MM.1S (cell line): ENCODE data around the gene SLC35A1.

Experiments used
- DNase-seq: peaks from one replicate; pipeline ENCODE4 v3.0.0-alpha.2; 2015
- H2AFZ ChIP-seq: fragments of 300-600 bp; sonication (generic); 2 replicates; pipeline ENCODE4 v1.6.0; 2016; ENCODE audit warnings: antibody characterized with exemption, low read length
- H3F3A ChIP-seq: fragments of 300-600 bp; sonication (generic); 2 replicates; pipeline ENCODE4 v1.6.1; 2016; ENCODE audit warnings: mild to moderate bottlenecking, antibody characterized with exemption, low read length, moderate library complexity, mixed read lengths; ENCODE audit not compliant: insufficient read depth
- H3K27ac ChIP-seq: fragments of 300-600 bp; sonication (generic); 2 replicates; pipeline ENCODE4 v1.5.1; 2016; ENCODE audit warnings: mild to moderate bottlenecking, low read length
- H3K27me3 ChIP-seq: fragments of 300-600 bp; sonication (generic); replicated peaks from 2 replicates; pipeline ENCODE4 v1.6.0; 2016; ENCODE audit warnings: low read length; ENCODE audit not compliant: insufficient read depth
- H3K36me3 ChIP-seq: fragments of 300-600 bp; sonication (generic); replicated peaks from 2 replicates; pipeline ENCODE4 v1.6.1; 2016; ENCODE audit warnings: mild to moderate bottlenecking, low read length, mixed read lengths; ENCODE audit not compliant: insufficient read depth
- H3K4me1 ChIP-seq: fragments of 300-600 bp; sonication (generic); 2 replicates; pipeline ENCODE4 v1.6.1; 2016; ENCODE audit warnings: low read length, mixed read lengths
- H3K4me2 ChIP-seq: fragments of 300-600 bp; sonication (generic); 2 replicates; pipeline ENCODE4 v1.6.0; 2016; ENCODE audit warnings: low read depth, low read length
- H3K4me3 ChIP-seq: fragments of 300-600 bp; sonication (generic); 2 replicates; pipeline ENCODE4 v1.5.1; 2016; ENCODE audit warnings: low read length, mixed read lengths
- H3K79me2 ChIP-seq: fragments of 300-600 bp; sonication (generic); 2 replicates; pipeline ENCODE4 v1.6.1; 2016; ENCODE audit warnings: mixed run types, low read length, mixed read lengths
- H3K9ac ChIP-seq: fragments of 300-600 bp; sonication (generic); 2 replicates; pipeline ENCODE4 v1.6.1; 2016; ENCODE audit warnings: low read length, mixed read lengths
- H3K9me2 ChIP-seq: fragments of 300-600 bp; sonication (generic); replicated peaks from 2 replicates; pipeline ENCODE4 v1.6.1; 2016; ENCODE audit warnings: mild to moderate bottlenecking, low read length, mixed read lengths; ENCODE audit not compliant: insufficient read depth
- H3K9me3 ChIP-seq: fragments of 300-600 bp; sonication (generic); replicated peaks from 2 replicates; pipeline ENCODE4 v1.6.1; 2016; ENCODE audit warnings: mild to moderate bottlenecking, low read length, mixed read lengths; ENCODE audit not compliant: insufficient read depth
- H4K20me1 ChIP-seq: fragments of 300-600 bp; sonication (generic); 2 replicates; pipeline ENCODE4 v1.6.1; 2016; ENCODE audit warnings: mild to moderate bottlenecking, low read length, moderate library complexity, mixed read lengths; ENCODE audit not compliant: insufficient read depth
- EZH2 ChIP-seq: fragments of 300-600 bp; sonication (generic); optimal IDR thresholded peaks from 2 replicates; pipeline ENCODE3; 2017; ENCODE audit warnings: low read depth, mild to moderate bottlenecking, antibody characterized with exemption, low read length, mixed read lengths
- EZH2phosphoT487 ChIP-seq: fragments of 300-600 bp; sonication (generic); IDR thresholded peaks from 2 replicates; pipeline ENCODE4 v1.6.1; 2018; ENCODE audit warnings: antibody characterized with exemption, low read length
- TF ChIP-seq, protein P1 (sequence below): fragments of 300-600 bp; sonication (generic); IDR thresholded peaks from 2 replicates; pipeline ENCODE4 v1.5.1; 2016; ENCODE audit warnings: antibody characterized with exemption, low read length, mixed read lengths

SLC35A1 gene

DNA sequence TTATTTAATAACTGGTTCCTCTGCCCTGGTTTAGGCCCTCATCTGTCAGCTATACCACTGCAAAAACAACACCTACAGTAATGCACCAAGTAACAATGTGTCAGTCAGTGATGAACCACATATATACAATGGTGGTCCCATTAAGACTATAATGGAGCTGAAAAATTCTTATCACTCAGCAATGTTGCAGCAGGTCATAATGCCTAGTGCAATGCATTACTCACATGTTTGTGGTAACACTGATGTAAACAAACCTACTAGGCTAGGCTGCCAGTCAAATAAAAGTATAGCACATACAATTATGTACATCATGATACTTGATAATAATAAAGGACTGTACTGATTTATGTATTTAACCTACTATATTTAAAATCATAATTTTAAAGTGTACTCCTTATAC is 85.7 kb downstream of the SLC35A1 start:
- peaks cover 10% of the 10 kb centered on the region; the same call in 1 of the 2 replicates for H3K36me3 ChIP-seq
- no peak overlapping the region for H3K9ac ChIP-seq
- no peak overlapping the region for H3K4me2 ChIP-seq
- no peak for TF ChIP-seq EZH2
- TF ChIP-seq, protein P1, sequence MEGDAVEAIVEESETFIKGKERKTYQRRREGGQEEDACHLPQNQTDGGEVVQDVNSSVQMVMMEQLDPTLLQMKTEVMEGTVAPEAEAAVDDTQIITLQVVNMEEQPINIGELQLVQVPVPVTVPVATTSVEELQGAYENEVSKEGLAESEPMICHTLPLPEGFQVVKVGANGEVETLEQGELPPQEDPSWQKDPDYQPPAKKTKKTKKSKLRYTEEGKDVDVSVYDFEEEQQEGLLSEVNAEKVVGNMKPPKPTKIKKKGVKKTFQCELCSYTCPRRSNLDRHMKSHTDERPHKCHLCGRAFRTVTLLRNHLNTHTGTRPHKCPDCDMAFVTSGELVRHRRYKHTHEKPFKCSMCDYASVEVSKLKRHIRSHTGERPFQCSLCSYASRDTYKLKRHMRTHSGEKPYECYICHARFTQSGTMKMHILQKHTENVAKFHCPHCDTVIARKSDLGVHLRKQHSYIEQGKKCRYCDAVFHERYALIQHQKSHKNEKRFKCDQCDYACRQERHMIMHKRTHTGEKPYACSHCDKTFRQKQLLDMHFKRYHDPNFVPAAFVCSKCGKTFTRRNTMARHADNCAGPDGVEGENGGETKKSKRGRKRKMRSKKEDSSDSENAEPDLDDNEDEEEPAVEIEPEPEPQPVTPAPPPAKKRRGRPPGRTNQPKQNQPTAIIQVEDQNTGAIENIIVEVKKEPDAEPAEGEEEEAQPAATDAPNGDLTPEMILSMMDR, result no peak
- TF ChIP-seq EZH2phosphoT487, result no peak
- no peaks in the 10 kb centered on the region for H3F3A ChIP-seq
- no peaks in the 10 kb centered on the region for H3K9me3 ChIP-seq
- peaks cover 11% of the 10 kb centered on the region; the same call in 1 of the 2 replicates for H3K79me2 ChIP-seq
- H3K4me3 ChIP-seq, result no peak overlapping the region
- H3K27ac ChIP-seq, result no peak overlapping the region
- H3K9me2 ChIP-seq, result no peaks in the 10 kb centered on the region
- H3K4me1 ChIP-seq, result no peaks in the 10 kb centered on the region
- DNase-seq, result no peak
- no peaks in the 10 kb centered on the region for H4K20me1 ChIP-seq
- no peak overlapping the region for H2AFZ ChIP-seq
- no peaks in the 10 kb centered on the region for H3K27me3 ChIP-seq

DNA sequence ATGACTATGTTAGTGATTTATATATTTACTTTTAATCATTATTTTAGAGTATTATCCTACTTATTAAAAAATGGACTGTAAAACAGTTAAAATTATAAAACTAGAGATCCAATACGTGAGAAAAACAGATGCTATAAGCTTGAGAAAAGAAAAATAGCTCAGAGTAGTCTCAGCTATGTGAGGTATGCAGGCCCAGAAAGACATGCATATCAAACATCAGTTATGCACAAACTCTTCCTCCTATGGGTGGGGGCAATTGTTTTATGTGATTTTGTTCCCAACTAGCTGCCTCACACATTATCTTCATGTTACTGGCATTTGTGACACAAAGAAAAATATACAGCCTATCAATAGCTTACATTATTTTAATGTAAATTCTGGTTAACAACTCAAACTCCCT is 88.2 kb downstream of the SLC35A1 start:
- peaks cover 8% of the 10 kb centered on the region; the same call in 1 of the 2 replicates for H3K36me3 ChIP-seq
- no peak overlapping the region for H3K4me2 ChIP-seq
- H3K9me3 ChIP-seq, result no peaks in the 10 kb centered on the region
- no peaks in the 10 kb centered on the region for H4K20me1 ChIP-seq
- H3F3A ChIP-seq, result no peaks in the 10 kb centered on the region
- no peak overlapping the region for H3K9ac ChIP-seq
- no peak overlapping the region for H3K27ac ChIP-seq
- H3K9me2 ChIP-seq, result no peaks in the 10 kb centered on the region
- no peak for DNase-seq
- TF ChIP-seq EZH2, result no peak
- H3K79me2 ChIP-seq, result 0 out of 2 replicates have a peak, but pooled peaks cover 3% of the 10 kb centered on the region
- no peaks in the 10 kb centered on the region for H3K27me3 ChIP-seq
- H3K4me1 ChIP-seq, result no peaks in the 10 kb centered on the region
- no peak overlapping the region for H3K4me3 ChIP-seq
- H2AFZ ChIP-seq, result no peak overlapping the region
